Mesendoderm (in vitro differentiated cells): ENCODE data around the gene FAAH.
"Not testable (repeated sequence)": the region's sequence is repeated elsewhere in the genome, so short reads cannot be mapped to it uniquely, and the experiment has no call there.

Experiments used
- DNase-seq: peaks from one replicate; pipeline ENCODE4 v3.0.0; 2013
- H2AK5ac ChIP-seq: 2 replicates; pipeline ENCODE4 v1.6.1; 2013; ENCODE audit warnings: low read length, inconsistent platforms
- H2BK120ac ChIP-seq: 2 replicates; pipeline ENCODE4 v1.6.1; 2013; ENCODE audit warnings: low read depth, mild to moderate bottlenecking, low read length, moderate library complexity, mixed read lengths
- H2BK15ac ChIP-seq: replicated peaks from 2 replicates; pipeline ENCODE4 v1.6.1; 2013; ENCODE audit warnings: low read depth, mild to moderate bottlenecking, moderate library complexity
- H2BK5ac ChIP-seq: 2 replicates; pipeline ENCODE4 v1.6.1; 2013; ENCODE audit warnings: low read length, inconsistent platforms
- H3K18ac ChIP-seq: 2 replicates; pipeline ENCODE4 v1.6.1; 2013; ENCODE audit warnings: mild to moderate bottlenecking, low read length, mixed read lengths
- H3K23ac ChIP-seq: one replicate; pipeline ENCODE4 v1.6.1; 2013; ENCODE audit warnings: low read length
- H3K27ac ChIP-seq: 2 replicates; pipeline ENCODE4 v1.5.1; 2013; ENCODE audit warnings: low read depth, mild to moderate bottlenecking, inconsistent platforms, low read length, moderate library complexity
- H3K27me3 ChIP-seq: 2 replicates; pipeline ENCODE4 v1.6.1; 2013; ENCODE audit warnings: low read length, control low read depth, mild to moderate bottlenecking, inconsistent platforms; ENCODE audit not compliant: insufficient read depth, poor library complexity
- H3K36me3 ChIP-seq: 2 replicates; pipeline ENCODE4 v1.6.1; 2013; ENCODE audit warnings: low read length, inconsistent platforms; ENCODE audit not compliant: control insufficient read depth, insufficient read depth
- H3K4ac ChIP-seq: one replicate; pipeline ENCODE4 v1.6.1; 2013; ENCODE audit warnings: low read depth, mild to moderate bottlenecking, low read length, moderate library complexity
- H3K4me1 ChIP-seq: 2 replicates; pipeline ENCODE4 v1.6.1; 2013; ENCODE audit warnings: low read depth, low read length, inconsistent platforms; ENCODE audit not compliant: control insufficient read depth
- H3K4me2 ChIP-seq: 2 replicates; pipeline ENCODE4 v1.6.1; 2013; ENCODE audit warnings: low read length
- H3K4me3 ChIP-seq: 2 replicates; pipeline ENCODE4 v1.5.1; 2013; ENCODE audit warnings: mild to moderate bottlenecking, low read length
- H3K56ac ChIP-seq: one replicate; pipeline ENCODE4 v1.6.1; 2013; ENCODE audit warnings: low read length
- H3K79me1 ChIP-seq: 2 replicates; pipeline ENCODE4 v1.6.1; 2013; ENCODE audit warnings: low read length, inconsistent platforms
- H3K79me2 ChIP-seq: 2 replicates; pipeline ENCODE4 v1.6.1; 2013; ENCODE audit warnings: mild to moderate bottlenecking, low read length; ENCODE audit not compliant: control insufficient read depth, insufficient read depth
- H3K9ac ChIP-seq: 2 replicates; pipeline ENCODE4 v1.6.1; 2013; ENCODE audit warnings: low read length, inconsistent platforms
- H4K5ac ChIP-seq: one replicate; pipeline ENCODE4 v1.6.1; 2013; ENCODE audit warnings: low read length
- H4K8ac ChIP-seq: one replicate; pipeline ENCODE4 v1.6.1; 2013; ENCODE audit warnings: low read depth, mild to moderate bottlenecking, control low read depth, low read length, moderate library complexity
- WGBS: extraction: QIAGEN DNeasy Blood & Tissue Kit; methylation state at CpG from one replicate; pipeline ENCODE4 v1.1.7; 2013; ENCODE audit warnings: low lambda C conversion rate, missing lambda C conversion rate; ENCODE audit not compliant: insufficient coverage; ENCODE audit errors: extremely low coverage; 5-methylcytosine and 5-hydroxymethylcytosine counted together

The FAAH gene

DNA sequence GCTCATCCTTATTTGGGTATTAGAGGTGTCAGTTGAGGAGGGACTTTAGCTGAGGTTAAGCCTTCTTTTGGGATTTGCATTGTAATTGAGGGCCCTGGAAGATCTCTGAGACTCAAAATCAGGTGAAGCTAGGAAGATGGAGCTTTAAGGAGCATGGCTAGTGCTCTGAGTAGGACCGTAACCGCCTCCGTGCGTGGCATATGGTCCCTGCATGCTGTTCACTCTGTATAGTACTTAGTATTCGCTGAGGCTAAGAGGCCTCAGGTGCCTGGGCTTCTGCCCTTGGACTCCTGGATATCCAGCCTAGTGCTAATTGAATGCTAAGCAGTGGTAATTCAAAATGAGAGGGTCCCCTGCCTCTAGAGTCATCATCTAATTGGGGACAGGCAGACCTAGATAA is 31.0 kb upstream of the FAAH start:
- H3K36me3 ChIP-seq = peaks cover 12% of the 10 kb centered on the region
- H3K56ac ChIP-seq = no peak overlapping the region
- H3K9ac ChIP-seq = no peak overlapping the region
- H2BK5ac ChIP-seq = no peak overlapping the region
- no peak overlapping the region for H2BK120ac ChIP-seq
- no peaks in the 10 kb centered on the region for H3K79me2 ChIP-seq
- H3K4me2 ChIP-seq = no peak overlapping the region
- H3K79me1 ChIP-seq = no peaks in the 10 kb centered on the region
- H3K23ac ChIP-seq = no peak overlapping the region
- no peak overlapping the region for H2AK5ac ChIP-seq
- no peak overlapping the region for H4K5ac ChIP-seq
- no peak overlapping the region for H3K4ac ChIP-seq
- H4K8ac ChIP-seq = no peak overlapping the region
- WGBS = no CpG with 5 or more reads among the region's 5 CpGs
- no peak overlapping the region for H3K4me3 ChIP-seq
- H2BK15ac ChIP-seq = no peak overlapping the region
- no peaks in the 10 kb centered on the region for H3K27me3 ChIP-seq
- H3K27ac ChIP-seq = no peak overlapping the region
- no peaks in the 10 kb centered on the region for H3K4me1 ChIP-seq
- H3K18ac ChIP-seq = no peak overlapping the region
- no peak for DNase-seq

DNA sequence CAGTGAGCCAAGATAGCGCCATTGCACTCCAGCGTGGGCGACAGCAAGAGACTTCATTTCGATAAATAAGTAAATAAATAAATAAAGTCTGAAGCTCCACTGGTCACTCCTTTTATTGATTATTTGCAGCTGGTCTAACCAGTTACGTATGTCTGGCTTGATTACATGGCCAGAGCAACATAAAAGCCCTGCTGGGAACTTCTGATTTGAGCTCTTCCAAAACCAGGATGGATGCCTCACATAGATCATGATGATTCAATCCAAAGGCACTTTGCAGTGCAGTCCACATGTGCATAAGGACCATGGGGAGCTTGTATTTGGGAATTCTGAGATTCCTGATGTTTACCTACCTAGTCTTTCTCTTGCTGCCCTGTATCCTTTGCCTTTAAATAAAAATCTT is 29.5 kb upstream of the FAAH start:
- no peaks in the 10 kb centered on the region for H3K27me3 ChIP-seq
- H3K36me3 ChIP-seq = peaks cover 12% of the 10 kb centered on the region
- no peak overlapping the region for H3K9ac ChIP-seq
- no peak overlapping the region for H4K5ac ChIP-seq
- H2AK5ac ChIP-seq = no peak overlapping the region
- H3K27ac ChIP-seq = no peak overlapping the region
- H3K4ac ChIP-seq = no peak overlapping the region
- no peak overlapping the region for H3K4me2 ChIP-seq
- H3K79me2 ChIP-seq = no peaks in the 10 kb centered on the region
- no peak overlapping the region for H2BK120ac ChIP-seq
- H3K23ac ChIP-seq = no peak overlapping the region
- no peak overlapping the region for H2BK5ac ChIP-seq
- H3K79me1 ChIP-seq = no peaks in the 10 kb centered on the region
- no CpG with 5 or more reads among the region's 5 CpGs for WGBS
- H3K56ac ChIP-seq = no peak overlapping the region
- no peak overlapping the region for H4K8ac ChIP-seq
- H3K4me3 ChIP-seq = no peak overlapping the region
- H3K18ac ChIP-seq = no peak overlapping the region
- H2BK15ac ChIP-seq = no peak overlapping the region
- H3K4me1 ChIP-seq = no peaks in the 10 kb centered on the region
- no peak for DNase-seq

DNA sequence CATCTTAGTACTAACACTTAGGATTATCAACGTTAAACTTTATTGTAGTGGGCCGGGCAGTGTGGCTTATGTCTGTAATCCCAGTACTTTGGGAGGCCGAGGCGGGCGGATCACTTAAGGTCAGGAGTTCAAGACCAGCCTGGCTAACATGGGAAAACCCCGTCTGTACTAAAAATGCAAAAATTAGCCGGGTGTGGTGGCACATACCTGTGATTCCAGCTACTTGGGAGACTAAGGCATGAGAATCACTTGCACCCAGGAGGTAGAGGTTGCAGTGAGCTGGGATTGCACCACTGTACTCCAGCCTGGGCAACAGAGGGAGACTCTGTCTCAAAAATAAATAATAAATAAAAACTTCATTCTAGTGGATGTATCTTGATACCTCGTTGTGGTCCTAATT is 28.3 kb upstream of the FAAH start:
- not testable (repeated sequence) for H4K5ac ChIP-seq, H2BK120ac ChIP-seq, H2AK5ac ChIP-seq, H2BK15ac ChIP-seq, H3K4me2 ChIP-seq, H3K56ac ChIP-seq, H3K4me1 ChIP-seq, H3K4ac ChIP-seq, H3K27me3 ChIP-seq, H3K4me3 ChIP-seq, H3K79me1 ChIP-seq, H3K23ac ChIP-seq, H3K27ac ChIP-seq, H4K8ac ChIP-seq, H3K9ac ChIP-seq, H2BK5ac ChIP-seq, H3K36me3 ChIP-seq, H3K18ac ChIP-seq, H3K79me2 ChIP-seq, DNase-seq
- no CpG with 5 or more reads among the region's 8 CpGs for WGBS

DNA sequence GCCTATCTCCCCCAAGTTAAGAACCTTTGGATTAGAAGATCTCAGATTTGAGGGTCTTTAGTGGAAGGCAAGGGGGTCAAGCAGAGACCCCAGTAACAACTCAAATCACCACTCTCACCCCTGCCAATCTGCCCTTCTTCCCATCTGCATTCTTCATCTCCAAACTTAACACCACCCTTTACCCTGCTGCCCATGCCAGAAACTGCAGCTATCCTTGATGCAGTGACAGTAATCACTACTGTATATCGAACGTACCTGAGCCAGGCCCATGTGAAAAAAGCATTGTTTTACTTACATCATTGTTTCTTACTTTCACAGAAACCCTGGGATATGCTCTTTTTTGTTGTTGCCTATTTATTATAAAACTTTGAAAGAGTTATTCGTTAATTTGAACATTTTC is 27.0 kb upstream of the FAAH start:
- Histone ChIP-seq H3K4me1 (no peaks in the 10 kb centered on the region), H2AK5ac (no peak overlapping the region), H3K27ac (no peak overlapping the region), H4K5ac (no peak overlapping the region), H3K4me2 (no peak overlapping the region), H3K36me3 (peaks cover 2% of the 10 kb centered on the region), H3K27me3 (no peaks in the 10 kb centered on the region), H2BK5ac (no peak overlapping the region), H3K79me2 (no peaks in the 10 kb centered on the region), H3K9ac (no peak overlapping the region), H3K4me3 (no peak overlapping the region), H3K79me1 (no peaks in the 10 kb centered on the region), H3K23ac (no peak overlapping the region), H2BK120ac (no peak overlapping the region), H4K8ac (no peak overlapping the region), H3K4ac (no peak overlapping the region), H2BK15ac (no peak overlapping the region), H3K56ac (no peak overlapping the region), H3K18ac (no peak overlapping the region)
- DNase-seq = no peak
- WGBS = no CpG with 5 or more reads among the region's 3 CpGs

DNA sequence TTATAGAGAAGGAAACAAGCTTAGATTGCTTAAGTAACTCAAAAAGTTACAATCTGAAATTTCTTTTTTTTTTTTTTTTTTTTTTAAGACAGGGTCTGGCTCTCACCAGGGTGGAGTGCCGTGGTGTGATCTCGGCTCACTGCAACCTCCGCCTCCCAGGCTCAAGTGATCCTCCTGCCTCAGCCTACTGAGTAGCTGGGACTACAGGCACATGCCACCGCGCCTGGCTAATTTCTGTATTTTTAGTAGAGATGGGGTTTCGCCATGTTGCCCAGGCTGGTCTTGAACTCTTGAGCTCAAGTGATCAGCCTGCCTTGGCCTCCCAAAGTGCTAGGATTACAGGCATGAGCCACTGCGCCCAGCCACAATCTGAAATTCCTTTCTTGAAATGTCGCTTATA is 26.4 kb upstream of the FAAH start:
- H3K9ac ChIP-seq, H3K18ac ChIP-seq, DNase-seq, H4K5ac ChIP-seq, H3K79me1 ChIP-seq, H3K79me2 ChIP-seq, H2BK5ac ChIP-seq, H2AK5ac ChIP-seq, H2BK15ac ChIP-seq, H4K8ac ChIP-seq, H3K4me3 ChIP-seq, H3K27me3 ChIP-seq, H3K4me2 ChIP-seq, H2BK120ac ChIP-seq, H3K4me1 ChIP-seq, H3K36me3 ChIP-seq, H3K23ac ChIP-seq, H3K27ac ChIP-seq, H3K4ac ChIP-seq, H3K56ac ChIP-seq: not testable (repeated sequence)
- WGBS = no CpG with 5 or more reads among the region's 8 CpGs

DNA sequence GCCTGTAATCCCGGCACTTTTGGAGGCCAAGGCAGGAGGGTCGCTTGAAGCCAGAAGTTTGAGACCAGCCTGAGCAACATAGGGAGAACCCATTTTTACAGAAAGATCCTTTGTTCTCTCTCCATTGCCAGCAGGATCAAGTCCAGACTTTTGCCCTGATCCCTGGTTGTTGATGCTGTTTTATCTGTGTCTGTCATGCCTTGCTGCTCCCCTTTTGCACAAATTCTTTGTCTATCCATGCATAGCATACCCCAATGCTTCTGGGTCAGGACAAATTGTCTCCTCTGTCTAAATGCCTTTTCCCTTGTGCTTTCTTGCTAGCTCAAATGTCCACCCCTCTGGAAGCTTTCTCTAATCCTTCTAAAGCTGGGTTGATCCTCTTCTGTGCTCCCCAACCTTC is 25.3 kb upstream of the FAAH start:
- H3K23ac ChIP-seq = no peak overlapping the region
- no peak overlapping the region for H2BK120ac ChIP-seq
- no peaks in the 10 kb centered on the region for H3K36me3 ChIP-seq

More for the DNA sequence above, 25.3 kb upstream of the FAAH start:
- WGBS = no CpG with 5 or more reads among the region's 2 CpGs
- no peaks in the 10 kb centered on the region for H3K79me1 ChIP-seq
- H3K4ac ChIP-seq = no peak overlapping the region
- no peak overlapping the region for H4K8ac ChIP-seq
- no peaks in the 10 kb centered on the region for H3K4me1 ChIP-seq
- no peak for DNase-seq
- no peak overlapping the region for H2BK15ac ChIP-seq
- H3K4me3 ChIP-seq = no peak overlapping the region
- H3K18ac ChIP-seq = no peak overlapping the region
- no peak overlapping the region for H2AK5ac ChIP-seq
- no peak overlapping the region for H4K5ac ChIP-seq
- no peak overlapping the region for H3K27ac ChIP-seq
- H3K27me3 ChIP-seq = no peaks in the 10 kb centered on the region
- H3K9ac ChIP-seq = no peak overlapping the region
- H3K56ac ChIP-seq = no peak overlapping the region
- no peaks in the 10 kb centered on the region for H3K79me2 ChIP-seq
- no peak overlapping the region for H3K4me2 ChIP-seq
- H2BK5ac ChIP-seq = no peak overlapping the region
